Stromal cell of bone marrow (primary cell): ENCODE results near the gene EPS8L3.

Experiments used
- DNase-seq: peaks from one replicate; pipeline ENCODE4 v3.0.0-alpha.2; 2012; ENCODE audit warnings: low read depth

The EPS8L3 gene

DNA sequence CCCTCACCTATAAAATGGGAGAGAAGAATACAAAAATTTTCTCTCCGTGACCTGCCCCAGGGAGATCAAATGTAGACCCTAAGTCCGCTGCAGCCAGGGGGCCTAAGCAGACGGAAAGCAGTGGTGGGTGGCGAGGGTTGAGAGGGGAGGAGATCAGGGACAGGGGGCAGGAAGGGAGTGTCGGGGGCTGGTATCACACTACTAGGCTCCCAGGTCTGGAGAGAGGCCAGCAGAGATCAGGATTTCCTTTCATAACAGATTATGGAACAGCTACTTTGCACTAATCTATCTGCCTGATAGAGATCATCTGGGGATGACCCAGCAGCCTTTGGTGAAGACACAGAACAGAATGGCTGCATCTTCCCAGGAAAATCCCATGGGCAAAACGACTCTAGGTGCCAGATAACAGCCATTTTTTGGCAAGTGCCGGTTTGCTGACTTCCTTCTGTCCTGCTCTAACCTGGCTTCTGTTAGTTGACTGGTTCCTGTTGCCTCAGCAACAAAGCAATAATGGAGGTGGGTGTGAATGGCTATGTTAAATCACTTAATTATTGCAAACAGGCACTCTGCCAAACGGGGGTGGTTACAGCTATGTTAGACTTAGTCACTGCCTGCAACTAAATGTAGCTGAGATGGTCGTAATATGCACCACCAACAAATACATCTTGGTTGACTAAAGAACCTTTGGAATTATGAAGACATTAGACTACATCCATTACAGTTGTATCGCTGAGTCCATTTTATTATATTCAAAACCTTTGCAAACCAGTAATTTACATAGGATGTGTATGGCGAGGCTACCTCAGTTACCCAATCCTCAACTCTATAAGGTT, 30.0 kb upstream of the EPS8L3 start:
- peak; percentile 78 for DNase-seq

DNA sequence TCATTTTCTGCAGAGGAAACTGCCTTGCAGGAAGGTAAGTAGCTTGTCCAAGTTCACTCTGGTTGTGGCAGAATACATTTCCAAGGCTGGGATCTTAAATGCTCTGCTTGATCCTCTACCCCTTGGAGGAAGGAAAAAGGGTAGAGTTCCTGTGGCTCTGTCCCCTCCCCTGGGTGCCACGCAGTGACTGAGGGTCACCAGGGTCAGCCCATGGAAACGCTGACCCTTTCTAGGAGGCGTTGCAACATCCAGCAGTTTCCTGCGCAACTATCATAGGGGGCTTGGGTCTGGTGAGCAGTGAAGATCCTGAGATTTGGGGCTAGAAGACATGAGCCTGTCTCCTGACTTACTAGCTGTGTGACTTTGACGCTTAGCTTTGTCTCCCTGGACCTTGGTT, 29.4 kb upstream of the EPS8L3 start:
- no peak for DNase-seq

DNA sequence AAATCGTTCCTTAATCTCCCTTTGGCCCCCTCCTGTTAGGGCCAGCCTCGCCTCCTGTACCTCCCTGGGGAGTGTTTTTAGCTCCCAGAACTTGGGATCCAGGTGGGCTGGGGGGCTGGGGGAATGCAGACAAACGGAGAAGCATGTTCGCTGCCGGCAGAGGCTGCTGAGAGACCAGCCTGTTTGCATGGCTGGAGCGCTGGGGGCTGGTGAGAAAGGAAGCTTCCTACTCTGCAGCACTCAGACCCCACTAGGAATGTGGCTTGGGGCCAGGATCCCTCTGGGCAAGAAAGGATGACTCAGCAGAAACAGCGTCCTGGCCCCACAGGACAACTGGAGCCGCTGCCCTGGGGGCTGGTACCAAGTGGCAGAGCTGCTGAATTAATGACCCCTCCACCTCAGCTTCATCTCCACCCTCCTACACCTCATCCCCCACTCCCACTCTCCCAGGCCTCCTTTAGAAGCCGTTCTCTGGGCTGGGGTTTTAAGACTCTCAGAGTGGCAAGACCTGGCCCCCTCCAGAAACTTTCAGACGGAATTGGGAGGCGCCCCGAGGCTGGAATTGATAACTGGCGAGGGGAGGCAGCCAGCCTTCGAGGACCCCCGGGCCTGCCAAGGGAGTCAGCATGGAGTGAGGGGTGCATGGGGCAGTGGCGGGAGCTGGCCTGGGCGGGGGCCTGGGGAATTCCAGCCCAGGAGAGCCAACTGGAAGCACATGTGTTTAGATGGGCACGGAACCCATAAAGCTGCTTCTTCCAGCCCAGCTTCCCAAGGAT, 28.5 kb upstream of the EPS8L3 start:
- peak; percentile 62 for DNase-seq

DNA sequence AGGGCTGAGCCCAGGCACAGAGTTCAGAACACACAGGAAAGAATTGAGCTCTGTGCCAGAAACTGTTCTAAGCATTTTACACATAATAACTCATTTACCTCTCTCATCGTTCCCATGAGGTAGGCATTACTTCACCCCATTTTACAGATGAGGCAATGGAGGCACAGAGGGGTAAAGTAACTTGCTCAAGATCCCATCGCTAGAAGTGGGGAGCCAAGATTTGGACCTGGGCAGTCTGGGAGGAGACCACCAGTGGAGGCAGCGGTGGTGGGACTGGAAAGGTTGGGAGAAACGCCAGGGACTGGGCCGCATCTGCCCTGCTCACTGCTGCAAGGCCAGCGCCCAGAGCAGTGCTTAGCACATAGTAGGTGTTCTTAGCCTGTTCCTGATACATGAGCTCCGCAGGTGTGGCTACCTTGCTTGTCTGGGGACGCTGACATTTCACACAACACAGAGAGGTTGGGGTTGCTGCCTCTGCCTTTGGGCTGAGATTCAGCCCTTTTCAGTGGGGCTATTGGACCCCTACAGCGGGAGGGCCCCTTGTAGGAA, 27.8 kb upstream of the EPS8L3 start:
- DNase-seq = no peak

DNA sequence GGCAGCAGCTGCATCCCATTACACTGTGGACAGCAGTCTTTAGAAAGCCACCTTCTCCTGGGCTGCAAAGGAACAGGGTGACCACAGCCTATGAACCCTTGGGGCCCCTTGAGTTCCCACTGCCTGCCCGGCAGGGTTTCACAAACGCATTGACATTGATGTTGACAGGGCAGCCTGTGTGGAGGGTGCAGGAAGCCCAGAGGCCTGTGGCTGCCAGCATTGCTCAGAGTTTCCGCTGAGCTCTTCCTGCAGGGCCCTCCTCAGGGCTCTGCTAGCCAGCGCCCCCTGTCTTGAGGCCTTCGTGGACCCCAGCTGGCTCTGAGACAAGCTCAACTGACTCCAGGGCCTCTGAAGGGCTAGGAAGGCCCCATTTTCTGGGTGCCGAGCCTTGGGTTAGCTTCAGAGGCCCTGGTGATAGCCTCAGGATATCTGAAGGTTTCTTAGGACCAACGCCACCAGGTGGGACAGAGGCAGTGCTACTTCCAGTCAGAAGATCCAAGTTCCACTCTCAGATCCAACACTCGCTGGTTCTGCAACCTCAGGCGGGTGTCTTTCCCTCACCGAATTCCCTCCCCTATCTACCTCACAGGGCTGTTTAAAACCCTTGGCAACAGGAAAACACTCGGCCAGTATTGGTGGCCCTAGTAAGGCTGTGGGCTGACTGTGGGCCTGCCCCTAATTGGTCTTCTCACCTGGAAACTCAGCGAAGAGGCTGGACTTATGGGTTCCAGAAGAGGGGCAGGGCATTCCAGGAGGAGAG, 27.2 kb upstream of the EPS8L3 start:
- DNase-seq = peak; percentile 56

DNA sequence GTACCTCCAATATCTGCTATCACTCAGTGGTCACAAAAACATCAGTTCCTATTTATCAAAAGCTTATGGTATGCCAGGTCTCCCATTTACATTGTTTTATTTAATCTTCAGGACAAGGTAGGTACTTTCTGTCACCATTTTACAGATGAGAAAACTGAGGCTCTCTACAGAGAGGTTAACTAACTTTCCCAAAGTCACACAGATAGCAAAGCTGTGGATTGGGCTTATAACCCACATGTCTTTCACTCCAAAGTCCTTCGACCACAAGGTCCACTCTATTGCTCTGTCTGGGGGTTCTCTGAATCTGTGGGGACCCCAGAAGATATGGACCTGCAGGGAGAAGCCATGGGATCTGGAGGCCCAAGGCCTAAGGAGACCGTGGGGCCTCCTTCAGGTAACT, 26.6 kb upstream of the EPS8L3 start:
- no peak for DNase-seq

DNA sequence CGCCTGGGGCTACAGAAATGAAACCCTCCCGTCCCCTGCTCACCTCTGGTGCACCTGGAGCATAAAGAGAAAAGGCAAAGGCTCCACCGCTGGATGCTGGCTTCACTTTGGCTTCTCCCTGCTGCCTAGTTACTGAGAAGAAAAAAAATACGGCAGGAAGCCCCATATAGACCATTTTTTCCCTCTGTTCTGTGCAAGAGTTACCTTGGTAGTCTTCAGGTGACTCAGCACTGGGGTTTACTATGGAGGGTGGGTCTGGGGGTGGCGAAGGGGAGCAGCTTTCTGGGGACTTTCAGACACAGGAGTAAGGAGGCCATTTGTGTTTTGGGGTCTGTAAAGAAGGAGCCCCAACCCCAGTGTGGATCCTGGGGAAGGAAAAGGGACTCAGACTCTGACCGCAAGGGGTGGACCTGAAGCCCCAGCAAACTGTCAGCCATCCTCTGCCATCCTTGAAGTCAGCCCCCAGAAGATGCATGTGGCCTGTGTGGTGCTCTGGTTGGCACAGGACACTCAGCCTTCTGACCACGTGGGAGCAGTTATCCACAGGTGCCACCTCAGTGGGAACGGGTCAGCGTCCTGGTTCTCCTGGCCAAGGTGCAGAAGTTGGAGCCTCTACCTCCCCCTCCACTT, 25.9 kb upstream of the EPS8L3 start:
- DNase-seq = no peak

DNA sequence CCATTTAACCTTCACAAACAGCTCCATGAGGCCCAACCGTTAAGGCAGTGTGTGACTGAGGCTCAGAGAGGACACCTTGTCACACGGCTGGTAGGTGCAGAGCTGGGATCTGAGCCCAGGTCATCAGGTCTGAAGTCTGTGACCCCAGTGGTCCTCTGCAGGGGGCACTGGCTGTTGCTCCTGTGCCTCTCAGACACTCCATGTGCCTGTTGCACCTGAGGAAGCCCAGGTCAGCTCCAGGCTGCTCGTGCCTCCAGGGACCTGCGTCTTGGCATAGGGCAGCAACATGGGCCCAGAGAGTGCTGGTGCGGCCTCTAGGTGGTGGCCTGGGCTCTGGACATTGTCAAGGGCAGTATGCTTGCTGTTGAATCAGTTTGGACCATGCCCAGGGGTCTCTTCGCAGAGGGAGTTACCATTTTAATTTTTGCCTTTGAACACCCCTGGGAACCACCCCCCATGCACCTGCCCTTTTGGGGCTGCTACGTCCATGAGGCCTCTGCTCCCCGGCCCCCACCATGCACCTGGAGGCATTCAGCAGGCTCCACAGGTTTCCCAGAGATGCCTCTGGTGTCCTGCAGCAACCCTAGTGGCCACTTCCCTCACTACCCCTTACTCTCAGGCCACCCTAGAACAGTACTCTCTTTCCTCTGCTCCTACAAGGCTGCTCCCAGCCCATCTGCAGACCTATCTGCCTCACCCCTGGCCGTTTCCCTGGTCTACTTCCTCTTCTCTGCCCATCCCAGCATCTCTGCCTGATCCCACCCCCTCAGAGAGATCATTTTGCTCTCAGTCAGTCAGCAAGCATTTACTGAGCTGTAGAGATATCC, 25.2 kb upstream of the EPS8L3 start:
- DNase-seq = no peak

DNA sequence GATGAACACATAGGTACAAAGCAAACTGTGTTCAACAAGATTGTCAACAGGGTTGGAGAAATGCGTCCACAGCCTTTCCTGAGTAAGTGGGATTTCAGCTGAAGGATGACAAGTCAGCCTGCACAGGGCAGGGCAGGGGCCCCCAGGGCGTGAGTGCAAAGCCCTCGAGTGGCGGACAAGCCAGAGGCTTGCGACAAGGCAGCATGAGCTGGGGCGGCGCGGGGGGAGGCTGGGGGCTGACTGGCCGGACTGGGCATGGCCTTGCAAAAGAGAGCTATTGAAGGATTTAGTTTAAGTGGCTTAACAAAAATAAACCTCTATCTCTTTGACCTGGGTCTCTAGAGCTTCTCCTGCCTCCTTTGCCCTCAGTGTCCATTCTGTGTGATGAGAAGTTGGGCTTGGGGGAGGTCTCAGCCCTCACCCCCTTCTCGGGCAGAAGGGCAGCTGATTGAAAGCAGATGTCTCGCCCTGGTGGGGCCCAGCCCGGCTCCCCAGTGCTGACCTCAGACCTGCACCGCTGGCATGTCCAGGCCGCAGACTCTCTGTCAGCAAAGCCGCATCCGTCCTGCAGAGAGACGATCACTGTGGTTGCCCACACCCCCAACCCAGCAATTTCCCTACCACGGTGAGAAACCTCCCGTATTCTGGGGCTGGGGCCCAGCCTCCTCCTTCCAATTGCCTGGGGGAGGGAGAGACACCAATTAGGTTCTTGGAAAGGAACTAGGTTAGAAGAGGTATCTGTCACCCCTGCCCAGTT, 24.3 kb upstream of the EPS8L3 start:
- no peak for DNase-seq

DNA sequence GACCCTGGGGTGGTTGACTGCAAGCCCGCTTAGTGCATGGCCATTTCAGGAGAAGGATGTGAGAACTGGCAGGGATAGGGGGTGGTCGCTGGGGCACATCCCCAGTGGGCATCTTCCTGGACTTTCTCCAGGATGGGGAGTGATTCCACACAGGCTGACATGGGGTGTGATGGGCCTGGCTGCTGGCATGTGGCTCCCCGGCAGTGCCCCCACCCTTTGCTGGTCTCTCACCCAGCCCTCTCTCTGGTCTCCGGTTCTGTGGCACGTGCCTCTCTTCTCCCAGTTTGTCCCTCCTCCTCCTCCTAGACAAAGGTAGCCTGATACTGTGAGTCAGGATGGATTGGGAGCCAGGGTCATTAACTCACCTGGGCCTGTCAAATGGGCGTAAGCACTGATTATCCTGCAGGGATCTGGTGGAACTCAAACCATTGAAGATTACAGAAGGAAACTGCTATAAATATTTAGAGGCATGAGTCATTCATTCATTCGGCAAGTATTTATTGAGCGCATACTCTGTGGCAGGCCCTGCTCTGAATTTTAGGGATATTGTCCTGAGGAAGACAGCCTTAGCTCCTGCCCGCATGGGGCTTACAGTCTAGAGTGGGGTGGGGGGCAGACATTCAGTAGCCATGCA, 23.6 kb upstream of the EPS8L3 start:
- DNase-seq = no peak

DNA sequence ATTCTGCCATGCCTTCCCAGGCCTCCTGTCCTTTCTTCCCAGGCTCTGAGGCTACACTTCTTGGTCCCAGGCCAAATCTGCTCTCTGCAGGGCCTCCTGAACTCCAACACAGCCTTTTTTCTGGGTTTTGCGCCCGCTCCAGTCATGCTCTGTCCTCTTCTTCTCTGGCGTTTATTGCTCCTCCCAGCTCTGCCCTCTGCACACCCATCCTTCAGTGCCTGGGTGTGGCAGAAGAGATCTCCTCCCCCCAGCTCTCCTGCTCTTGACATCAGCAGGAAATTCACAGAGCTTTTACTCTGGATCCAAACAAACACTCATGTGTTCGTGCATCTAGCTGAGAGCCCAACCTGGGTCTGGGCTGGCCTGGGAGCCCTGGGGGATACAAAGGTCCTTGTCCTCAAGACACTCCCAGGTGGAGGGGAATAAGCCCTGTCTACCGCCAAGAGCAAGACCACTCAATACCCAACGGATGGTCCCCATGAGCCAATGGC, 22.9 kb upstream of the EPS8L3 start:
- DNase-seq = no peak

DNA sequence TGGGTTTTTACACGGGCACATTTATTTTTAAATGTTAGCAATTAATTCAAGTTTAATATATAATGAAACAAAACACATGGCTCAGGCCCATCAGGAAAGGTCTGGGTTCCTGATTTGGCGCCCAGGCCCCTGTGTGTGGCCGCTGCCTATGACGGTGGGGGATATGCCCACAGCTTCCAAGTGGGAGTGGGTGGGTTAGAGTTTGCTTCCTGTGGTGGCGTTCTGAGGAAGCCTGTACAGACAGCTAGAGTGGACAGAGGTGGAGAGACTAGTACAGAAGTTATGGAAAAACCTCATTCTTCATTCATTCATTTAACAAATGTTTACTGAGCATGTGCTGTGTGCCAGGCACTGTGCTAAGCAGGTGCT, 22.4 kb upstream of the EPS8L3 start:
- no peak for DNase-seq

DNA sequence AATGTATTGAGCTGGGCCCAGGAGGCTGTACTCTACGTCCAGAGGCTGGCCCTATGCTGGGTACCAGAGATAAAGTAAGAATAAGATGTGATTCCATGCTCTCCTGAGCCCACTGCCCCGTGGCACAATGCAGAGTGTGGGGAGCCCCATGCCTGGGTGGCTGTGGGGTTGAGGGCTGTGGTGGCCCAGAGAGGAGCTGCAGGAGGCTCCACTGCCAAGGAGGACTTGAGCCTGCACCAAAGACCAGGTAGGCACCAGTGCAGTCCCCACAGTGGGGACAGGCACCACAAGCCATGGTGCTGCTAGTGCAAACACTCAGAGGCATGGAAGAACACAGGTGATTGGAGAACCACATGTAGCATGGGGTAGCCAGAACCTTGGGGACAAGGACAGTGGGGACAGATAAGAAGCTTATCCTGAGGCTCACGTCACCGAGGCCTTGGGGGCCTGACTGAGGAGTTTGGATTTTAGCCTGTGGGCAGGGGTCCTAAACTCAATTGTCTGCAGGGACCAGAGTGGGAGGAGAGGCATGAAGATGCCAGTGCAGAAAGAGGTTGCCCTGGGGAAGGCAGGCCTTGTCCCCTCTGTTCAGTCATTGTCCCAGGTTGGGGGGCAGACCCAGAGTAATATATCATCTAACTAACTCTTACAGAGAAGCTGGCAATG, 21.9 kb upstream of the EPS8L3 start:
- DNase-seq = no peak

DNA sequence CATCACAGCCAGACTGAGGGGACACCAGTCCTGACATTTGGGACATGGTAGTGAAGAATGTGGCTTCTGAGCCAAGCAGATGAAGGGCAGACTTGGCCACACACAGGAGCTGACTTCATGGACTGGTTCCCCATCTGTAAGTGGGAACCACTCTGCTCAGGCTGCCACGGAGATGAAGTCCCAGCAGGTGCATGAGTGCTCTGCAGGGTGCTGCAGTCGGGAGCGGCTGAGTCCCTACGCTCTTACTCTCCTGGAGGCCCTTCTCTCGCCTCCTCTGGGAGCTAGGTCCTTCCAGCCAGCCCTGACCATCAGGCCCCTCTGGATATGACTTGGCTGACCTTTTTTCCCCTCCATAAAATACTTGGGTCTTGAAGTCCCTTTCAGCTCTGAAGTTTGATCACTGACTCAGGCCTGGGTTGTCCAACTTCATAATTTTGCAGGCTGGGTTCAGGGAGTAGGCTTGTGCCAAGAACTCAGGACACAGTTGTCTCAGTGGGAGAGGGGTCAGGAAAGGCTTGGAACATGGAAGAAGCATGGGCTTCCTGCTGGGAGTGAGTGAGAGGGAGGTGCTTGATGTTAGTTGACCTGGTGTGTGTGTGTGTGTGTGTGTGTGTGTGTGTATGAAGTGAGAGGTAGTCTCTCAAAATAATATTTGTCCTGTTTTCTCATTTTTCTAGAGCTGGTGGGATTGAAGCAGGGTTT, 21.0 kb upstream of the EPS8L3 start:
- DNase-seq = no peak

DNA sequence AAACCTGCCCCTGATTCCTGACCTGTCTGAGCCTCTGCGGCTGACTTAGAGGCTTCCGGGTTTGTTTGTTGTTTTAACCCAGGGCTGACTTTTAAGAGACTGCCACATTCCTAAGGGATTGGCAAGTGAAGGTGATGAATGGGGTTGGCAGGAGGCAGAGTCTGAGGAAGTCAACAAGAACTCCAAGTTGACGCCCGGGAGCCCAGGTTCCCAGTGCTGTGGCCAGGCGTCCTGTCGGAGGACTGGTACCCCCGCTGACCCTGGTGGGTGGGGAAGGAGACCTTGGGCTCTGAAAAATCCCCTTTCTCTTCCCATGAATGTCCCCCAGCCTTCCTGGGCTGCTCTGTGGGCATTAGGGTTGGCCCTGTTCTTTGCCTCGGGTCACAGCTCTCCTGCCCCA, 19.7 kb upstream of the EPS8L3 start:
- DNase-seq = peak; percentile 39

DNA sequence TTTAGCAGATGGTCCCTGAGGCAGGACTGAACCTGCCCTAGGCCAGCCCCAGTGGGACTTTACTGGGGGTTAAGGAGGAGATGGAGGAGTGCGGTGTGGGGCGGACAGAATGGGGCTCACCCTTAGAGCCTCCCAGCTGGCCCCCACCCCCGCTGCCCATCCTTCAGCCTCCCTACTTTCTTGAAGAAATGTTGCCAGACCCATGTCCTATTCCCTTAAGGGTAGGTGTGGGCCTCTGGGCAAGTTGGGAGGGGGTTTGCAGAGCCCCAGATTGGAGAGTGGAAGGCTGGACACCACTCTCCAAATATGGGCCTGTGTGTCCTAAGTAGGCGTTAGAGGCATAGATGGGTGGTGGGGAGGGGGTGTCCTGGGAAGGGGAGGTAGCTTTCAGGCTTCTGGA, 19.2 kb upstream of the EPS8L3 start:
- no peak for DNase-seq

DNA sequence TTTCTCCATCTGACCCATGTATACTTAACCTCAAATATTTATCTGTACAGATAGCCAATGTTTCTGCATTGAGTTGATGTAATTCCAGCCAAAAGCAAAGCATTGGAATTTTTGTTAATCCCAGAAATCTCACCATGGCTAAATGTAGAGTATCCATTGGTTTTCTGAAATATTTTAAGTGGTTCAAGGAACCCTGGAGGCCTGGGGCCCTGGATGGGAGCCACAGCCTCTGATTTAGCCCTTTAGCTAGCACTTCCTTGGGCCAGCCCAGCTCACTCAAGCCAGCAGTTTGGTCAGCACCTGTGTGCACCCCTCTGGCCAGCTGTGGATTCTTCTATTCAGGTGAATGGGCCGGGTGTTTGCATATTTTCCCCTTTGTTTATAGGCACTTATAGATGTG, 18.8 kb upstream of the EPS8L3 start:
- DNase-seq = no peak

DNA sequence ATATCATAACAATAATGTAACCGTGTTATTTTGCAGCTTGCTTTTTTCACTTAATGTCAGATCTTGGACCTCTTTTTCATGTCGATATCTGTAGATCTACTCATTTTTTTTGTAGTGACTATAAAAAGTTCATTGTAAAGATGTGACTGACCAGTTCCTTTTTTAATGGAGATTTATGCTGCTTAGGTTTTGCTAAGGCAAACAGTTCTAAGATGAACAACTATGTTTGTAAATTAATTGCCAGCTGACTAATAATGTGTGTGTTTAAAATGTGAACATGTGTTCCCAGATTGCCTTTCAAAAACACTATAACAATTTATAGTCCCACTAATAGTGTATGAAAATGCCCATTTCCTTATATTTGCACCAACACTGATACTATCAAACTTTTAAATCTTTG, 18.1 kb upstream of the EPS8L3 start:
- DNase-seq = no peak

DNA sequence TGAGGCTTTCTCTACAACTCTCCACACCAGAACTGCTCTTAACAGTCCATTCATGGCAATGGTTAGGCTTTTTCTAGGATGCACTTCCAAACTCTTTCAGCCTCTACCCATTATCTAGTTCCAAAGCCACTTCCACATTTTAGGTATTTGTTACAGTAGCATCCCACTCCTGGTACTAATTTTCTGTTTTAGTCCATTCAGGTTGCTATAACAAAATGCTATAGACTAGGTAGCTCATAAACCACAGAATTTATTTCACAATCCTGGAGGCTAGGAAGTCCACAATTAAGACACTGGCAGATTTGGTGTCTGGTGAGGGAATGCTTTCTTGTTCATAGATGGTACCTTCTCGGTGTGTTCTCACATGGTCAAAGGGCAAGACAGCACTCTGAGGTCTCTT, 17.3 kb upstream of the EPS8L3 start:
- no peak for DNase-seq
